IPS-15b (cell line): ENCODE results near the gene SPATC1L.
"Not testable (repeated sequence)": the region's sequence is repeated elsewhere in the genome, so short reads cannot be mapped to it uniquely, and the experiment has no call there.

ENCODE experiments used
- H3K27me3 ChIP-seq: one replicate; pipeline ENCODE4 v1.6.1; 2013; ENCODE audit warnings: low read length; ENCODE audit not compliant: control insufficient read depth, insufficient read depth
- H3K36me3 ChIP-seq: one replicate; pipeline ENCODE4 v1.6.1; 2013; ENCODE audit warnings: low read length; ENCODE audit not compliant: control insufficient read depth, insufficient read depth
- H3K4me1 ChIP-seq: one replicate; pipeline ENCODE4 v1.6.1; 2013; ENCODE audit warnings: mild to moderate bottlenecking, low read length; ENCODE audit not compliant: control insufficient read depth, insufficient read depth
- H3K4me3 ChIP-seq: one replicate; pipeline ENCODE4 v1.5.1; 2013; ENCODE audit warnings: low read depth, low read length
- H3K9ac ChIP-seq: one replicate; pipeline ENCODE4 v1.6.1; 2013; ENCODE audit warnings: low read depth, mild to moderate bottlenecking, low read length
- H3K9me3 ChIP-seq: one replicate; pipeline ENCODE4 v1.6.1; 2013; ENCODE audit warnings: mild to moderate bottlenecking, low read length; ENCODE audit not compliant: control insufficient read depth, insufficient read depth

SPATC1L gene

DNA sequence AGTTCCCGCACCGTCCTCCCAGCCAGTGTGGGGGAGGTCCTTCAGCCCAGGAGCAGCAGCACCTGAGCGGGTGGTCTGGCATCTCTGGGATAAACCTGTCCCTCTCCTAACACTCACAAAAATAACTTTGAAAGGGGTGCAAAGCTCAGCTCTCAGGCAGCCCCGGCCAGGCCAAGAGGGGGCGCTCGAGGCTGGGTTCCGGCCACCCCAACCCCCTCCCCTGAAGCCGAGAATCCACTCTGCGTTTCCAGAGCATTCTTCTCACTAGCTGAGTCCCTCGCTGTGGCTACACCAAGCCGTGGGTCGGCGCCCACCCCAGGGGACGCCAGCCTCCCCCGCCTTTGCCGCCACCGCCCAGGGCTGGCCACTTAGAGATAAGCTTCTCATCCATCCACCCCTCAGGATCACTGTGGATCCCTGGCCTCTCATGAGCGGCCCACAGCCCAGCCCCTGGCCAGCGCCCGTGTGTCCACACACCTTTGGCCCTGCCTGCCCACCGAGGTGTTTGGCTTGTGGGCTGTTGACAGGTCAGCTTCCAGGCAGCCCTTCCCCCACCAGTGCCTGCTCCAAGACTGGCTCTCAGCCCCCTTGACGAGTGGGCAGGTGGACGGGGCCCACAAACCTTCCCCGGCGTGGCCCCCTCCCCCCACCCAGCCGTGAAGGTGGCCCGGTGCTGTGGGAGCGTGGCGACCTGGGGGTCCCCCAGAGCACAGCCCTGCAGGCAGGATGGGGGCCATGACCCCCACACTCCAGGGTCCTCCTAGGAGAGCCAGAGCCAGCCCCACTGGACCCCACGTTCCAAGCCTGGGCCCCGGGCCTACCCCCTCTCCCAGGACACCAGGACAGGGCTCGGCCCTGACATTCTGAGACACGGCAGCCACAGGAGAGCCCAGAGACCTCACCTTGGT, 30.8 kb downstream of the SPATC1L start:
- peak overlapping the region; percentile 37 for H3K9ac ChIP-seq
- no peaks in the 10 kb centered on the region for H3K27me3 ChIP-seq
- no peak overlapping the region for H3K4me3 ChIP-seq
- H3K9me3 ChIP-seq, result no peaks in the 10 kb centered on the region
- no peaks in the 10 kb centered on the region for H3K4me1 ChIP-seq
- H3K36me3 ChIP-seq, result peaks cover 4% of the 10 kb centered on the region

DNA sequence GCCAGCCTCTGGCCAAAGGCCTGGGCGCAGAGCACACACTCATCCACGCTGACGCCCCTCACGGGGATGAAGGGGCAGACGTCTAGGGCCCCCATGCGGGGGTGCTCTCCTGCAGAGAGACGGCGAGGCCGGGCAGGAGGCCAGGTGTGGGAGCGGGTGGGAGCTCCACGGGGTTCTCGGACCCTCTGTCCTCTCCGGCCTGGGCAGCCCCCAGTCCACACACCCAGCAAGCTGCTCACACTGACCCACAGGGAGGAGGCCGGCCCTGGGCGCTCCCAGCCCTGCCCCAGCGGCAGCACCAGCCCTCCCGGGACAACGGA, 31.4 kb downstream of the SPATC1L start:
- Histone ChIP-seq H3K9me3 (no peaks in the 10 kb centered on the region), H3K9ac (no peak overlapping the region), H3K27me3 (no peaks in the 10 kb centered on the region), H3K4me1 (no peaks in the 10 kb centered on the region), H3K36me3 (peaks cover under 1% of the 10 kb centered on the region), H3K4me3 (no peak overlapping the region)

- Histone ChIP-seq H3K36me3 (no peaks in the 10 kb centered on the region), H3K9me3 (no peaks in the 10 kb centered on the region), H3K27me3 (no peaks in the 10 kb centered on the region), H3K4me1 (no peaks in the 10 kb centered on the region), H3K9ac (no peak overlapping the region), H3K4me3 (no peak overlapping the region)
These were observed 32.0 kb downstream of the SPATC1L start for GRCh38 chr21:46151989-46152926.

- H3K36me3 ChIP-seq, result no peaks in the 10 kb centered on the region
- no peaks in the 10 kb centered on the region for H3K4me1 ChIP-seq
- no peaks in the 10 kb centered on the region for H3K9me3 ChIP-seq
- no peak overlapping the region for H3K4me3 ChIP-seq
- H3K27me3 ChIP-seq, result no peaks in the 10 kb centered on the region
- H3K9ac ChIP-seq, result peak overlapping the region; percentile 26
These were observed 32.8 kb downstream of the SPATC1L start for GRCh38 chr21:46151261-46151988.

DNA sequence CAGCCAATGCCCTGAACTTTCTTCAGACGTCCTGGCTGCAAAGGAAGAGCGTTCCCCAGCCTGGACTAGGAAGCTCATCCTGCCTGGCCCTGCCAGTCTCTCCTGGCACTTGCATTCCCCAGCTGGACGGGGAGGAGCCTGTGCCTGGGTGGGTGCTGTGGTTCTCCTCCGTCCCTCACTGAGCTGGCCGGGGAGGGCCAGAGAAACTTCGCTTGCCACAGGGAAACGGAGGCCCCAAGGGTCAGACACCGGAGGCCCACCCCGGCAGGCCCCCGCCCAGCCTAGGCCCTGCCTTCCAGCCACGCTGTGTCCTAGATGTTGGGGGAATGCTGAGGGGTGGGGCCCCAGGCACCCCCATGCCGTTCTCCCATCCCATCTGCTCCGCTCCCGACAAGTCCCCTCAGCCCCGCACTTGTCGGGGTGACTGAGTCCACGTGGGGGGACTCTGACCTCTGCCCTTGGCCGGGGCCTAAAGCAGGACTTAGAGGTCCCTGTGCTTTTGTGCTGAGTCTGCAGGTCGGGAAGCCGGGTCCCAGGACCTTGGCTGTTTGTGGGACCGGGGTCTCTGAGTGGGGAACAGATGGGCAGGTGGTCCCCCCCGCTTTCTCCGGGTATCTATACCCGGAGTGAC, 33.7 kb downstream of the SPATC1L start:
- Histone ChIP-seq H3K4me3 (no peak overlapping the region), H3K9me3 (no peaks in the 10 kb centered on the region), H3K27me3 (no peaks in the 10 kb centered on the region), H3K4me1 (no peaks in the 10 kb centered on the region), H3K9ac (peak overlapping the region; percentile 26), H3K36me3 (no peaks in the 10 kb centered on the region)

DNA sequence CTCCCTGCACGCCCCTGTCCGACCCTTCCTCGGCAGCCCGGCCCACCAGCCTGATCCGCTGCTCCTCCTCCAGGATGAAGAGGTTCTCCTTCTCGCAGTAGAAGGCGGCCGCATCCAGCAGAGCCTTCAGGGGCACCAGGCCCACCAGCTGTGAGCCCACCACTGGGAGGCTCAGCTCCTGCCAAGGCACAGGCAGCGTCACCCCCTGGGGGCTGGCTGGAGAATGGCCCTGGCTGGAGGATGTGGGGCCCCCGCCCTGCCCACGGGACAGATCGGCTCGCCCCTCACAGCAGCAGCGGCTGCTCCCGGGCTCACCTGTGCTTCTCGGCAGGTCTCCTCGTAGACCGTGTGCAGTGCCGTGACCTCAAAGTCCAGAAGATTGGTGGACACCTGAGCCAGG, 34.2 kb downstream of the SPATC1L start:
- Histone ChIP-seq H3K36me3 (no peaks in the 10 kb centered on the region), H3K4me3 (no peak overlapping the region), H3K9me3 (no peaks in the 10 kb centered on the region), H3K9ac (no peak overlapping the region), H3K4me1 (no peaks in the 10 kb centered on the region), H3K27me3 (no peaks in the 10 kb centered on the region)

- Histone ChIP-seq H3K27me3 (no peaks in the 10 kb centered on the region), H3K9me3 (no peaks in the 10 kb centered on the region), H3K9ac (no peak overlapping the region), H3K4me3 (no peak overlapping the region), H3K4me1 (no peaks in the 10 kb centered on the region), H3K36me3 (no peaks in the 10 kb centered on the region)
These were observed 34.9 kb downstream of the SPATC1L start for GRCh38 chr21:46149205-46149901.

GRCh38 chr21:46148106-46148505, 36.2 kb downstream of the SPATC1L start:
- Histone ChIP-seq H3K4me1 (no peaks in the 10 kb centered on the region), H3K9me3 (no peaks in the 10 kb centered on the region), H3K4me3 (no peak overlapping the region), H3K27me3 (no peaks in the 10 kb centered on the region), H3K9ac (no peak overlapping the region), H3K36me3 (no peaks in the 10 kb centered on the region)

DNA sequence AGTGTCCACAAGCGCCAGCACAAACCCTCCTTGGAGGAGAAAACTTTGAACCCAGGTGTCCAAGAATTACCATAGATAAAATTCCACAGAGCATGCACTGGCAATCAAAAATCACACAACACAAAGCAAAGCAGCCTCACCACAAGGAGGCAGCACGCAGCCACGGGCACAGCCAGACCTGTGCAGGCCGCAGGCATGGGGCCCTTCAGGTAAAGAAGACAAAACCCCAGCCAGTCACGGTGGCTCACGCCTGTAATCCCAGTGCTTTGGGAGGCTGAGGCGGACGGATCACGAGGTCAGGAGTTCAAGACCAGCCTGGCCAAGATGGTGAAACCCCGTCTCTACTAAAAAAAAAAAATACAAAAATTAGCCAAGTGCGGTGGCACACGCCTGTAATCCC, 36.8 kb downstream of the SPATC1L start:
- not testable (repeated sequence) for H3K9me3 ChIP-seq, H3K36me3 ChIP-seq, H3K9ac ChIP-seq, H3K27me3 ChIP-seq, H3K4me3 ChIP-seq, H3K4me1 ChIP-seq

DNA sequence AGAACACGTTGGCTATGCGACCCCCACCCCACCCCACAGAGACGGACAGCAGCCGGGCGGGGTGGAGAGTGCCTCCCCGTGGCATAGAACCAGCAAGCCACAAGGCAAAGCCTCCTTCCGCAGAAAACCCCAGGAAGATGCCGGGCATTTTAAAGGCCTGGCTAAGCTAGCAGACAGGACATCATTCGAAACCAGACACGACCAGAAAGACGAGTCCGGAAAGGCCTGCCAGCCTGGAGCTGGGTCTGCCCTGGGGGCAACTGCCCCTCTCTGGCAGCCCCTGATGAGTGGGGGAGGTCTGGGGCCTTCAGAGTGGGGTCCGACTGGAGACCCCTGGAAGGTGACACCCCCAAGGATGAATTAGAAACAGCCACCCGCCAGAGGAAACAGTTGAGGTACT, 37.4 kb downstream of the SPATC1L start:
- Histone ChIP-seq H3K9me3 (no peaks in the 10 kb centered on the region), H3K4me1 (no peaks in the 10 kb centered on the region), H3K27me3 (no peaks in the 10 kb centered on the region), H3K4me3 (no peak overlapping the region), H3K9ac (no peak overlapping the region), H3K36me3 (no peaks in the 10 kb centered on the region)
